Measurements from ENCODE around the gene CSK. TPM values are rescaled to one million over a fixed set of nuclear protein-coding genes. Genes with fewer than 3 reads are reported as not detected.

CSK gene
- total and polyA plus RNA-seq, 2 experiments from 2014 or later, result 13.6 to 27.5 TPM

DNA sequence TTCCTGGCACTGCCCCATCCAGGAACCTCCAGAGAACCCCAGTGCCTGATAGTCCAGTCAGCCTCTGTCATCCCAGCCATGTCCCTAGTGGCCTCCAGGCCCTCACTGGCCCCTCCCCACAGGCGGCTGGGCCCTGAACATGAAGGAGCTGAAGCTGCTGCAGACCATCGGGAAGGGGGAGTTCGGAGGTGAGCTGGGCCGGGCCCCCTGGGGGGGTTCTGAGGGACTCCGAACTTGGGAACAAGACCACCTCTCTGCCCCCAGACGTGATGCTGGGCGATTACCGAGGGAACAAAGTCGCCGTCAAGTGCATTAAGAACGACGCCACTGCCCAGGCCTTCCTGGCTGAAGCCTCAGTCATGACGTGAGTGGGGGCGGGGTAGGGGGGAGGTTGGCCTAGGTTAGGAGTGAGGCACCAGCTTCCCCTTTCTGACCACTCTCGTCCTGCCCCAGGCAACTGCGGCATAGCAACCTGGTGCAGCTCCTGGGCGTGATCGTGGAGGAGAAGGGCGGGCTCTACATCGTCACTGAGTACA, 18.7 kb downstream of the CSK start:
- peaks cover 2% of the 10 kb centered on the region for H3K27me3 Mint-ChIP-seq (ENCODE audit: insufficient read depth, low read depth, poor library complexity)
- no peaks in the 10 kb centered on the region for H3K79me2 ChIP-seq (replicated peaks; ENCODE audit: insufficient read depth)
- no peak overlapping the region for H3K4me3 ChIP-seq
- H3K36me3 Mint-ChIP-seq (ENCODE audit: low read depth), result peaks cover 19% of the 10 kb centered on the region
- peak; percentile 20 for ATAC-seq
- H3K27ac ChIP-seq (ENCODE audit: low read depth), result no peak overlapping the region
- no peak overlapping the region for H3K4me3 Mint-ChIP-seq
- no peaks in the 10 kb centered on the region for H3K9me3 Mint-ChIP-seq
- H3K4me1 Mint-ChIP-seq, result peaks cover 6% of the 10 kb centered on the region
- no peak overlapping the region for H2AFZ ChIP-seq
- no peaks in the 10 kb centered on the region for H3F3A ChIP-seq (replicated peaks; ENCODE audit: low read depth)
- no peaks in the 10 kb centered on the region for H3K9me2 ChIP-seq (ENCODE audit: insufficient read depth)
- H3K36me3 ChIP-seq (ENCODE audit: insufficient read depth), result no peaks in the 10 kb centered on the region; the same call in 1 of the 2 replicates
- H3K27ac Mint-ChIP-seq, result no peak overlapping the region
- no peaks in the 10 kb centered on the region for H3K27me3 ChIP-seq (ENCODE audit: insufficient read depth)
- H3K4me2 ChIP-seq, result 0 out of 2 replicates have a peak overlapping the region, but pooled peaks have one; percentile 51
- no peak for DNase-seq (ENCODE audit: low spot score)
- H3K4me1 ChIP-seq (ENCODE audit: insufficient read depth), result peaks cover 3% of the 10 kb centered on the region; the same call in 1 of the 2 replicates
- peaks cover 5% of the 10 kb centered on the region; the same call in 1 of the 2 replicates for H4K20me1 ChIP-seq (replicated peaks; ENCODE audit: insufficient read depth)
- TF ChIP-seq CTCF (conservative IDR thresholded peaks at IDR 0.05; ENCODE audit: low read depth in 2 of 2), result no peak
- TF ChIP-seq NANOG (IDR thresholded peaks at IDR 0.05; ENCODE audit: borderline replicate concordance), result no peak
- no peak for TF ChIP-seq REST (IDR thresholded peaks at IDR 0.05; ENCODE audit: unreplicated experiment)
- TF ChIP-seq EZH2 (IDR thresholded peaks at IDR 0.05; ENCODE audit: low read depth, unreplicated experiment), result no peak
- no peak for TF ChIP-seq ZNF114 (CRISPR knock-in tag; IDR thresholded peaks at IDR 0.05)
- TF ChIP-seq ZNF331 (CRISPR knock-in tag; IDR thresholded peaks at IDR 0.05; ENCODE audit: low read depth), result no peak
- no peak for TF ChIP-seq POLR2AphosphoS5 (IDR thresholded peaks at IDR 0.05; ENCODE audit: low read depth)
- TF ChIP-seq JUNB (IDR thresholded peaks at IDR 0.05; ENCODE audit: unreplicated experiment), result no peak
- no peak for TF ChIP-seq CREB1 (CRISPR knock-in tag; IDR thresholded peaks at IDR 0.05; ENCODE audit: low read depth)
- no peak for TF ChIP-seq ZNF462 (CRISPR knock-in tag; IDR thresholded peaks at IDR 0.05)
- TF ChIP-seq ETS1 (IDR thresholded peaks at IDR 0.05), result no peak
- TF ChIP-seq STAT1 (IDR thresholded peaks at IDR 0.05; ENCODE audit: unreplicated experiment), result no peak
- TF ChIP-seq EZH2phosphoT487 (IDR thresholded peaks at IDR 0.05; ENCODE audit: unreplicated experiment), result no peak

All from GM23338 (cell line).